HG02943 (cell line): ENCODE measurements around the gene RALY.
"Not testable (repeated sequence)": the region's sequence is repeated elsewhere in the genome, so short reads cannot be mapped to it uniquely, and the experiment has no call there.

Experiments
- ATAC-seq: cut with Tn5 transposase; IDR thresholded peaks from one replicate; pipeline ENCODE4 v1.9.1; 2021; ENCODE audit warnings: mild to moderate bottlenecking, low read depth, moderate library complexity; ENCODE audit not compliant: unreplicated experiment

RALY gene

GRCh38 chr20:34014878-34015277 lies 21.2 kb downstream of the RALY start:
- no peak for ATAC-seq

DNA sequence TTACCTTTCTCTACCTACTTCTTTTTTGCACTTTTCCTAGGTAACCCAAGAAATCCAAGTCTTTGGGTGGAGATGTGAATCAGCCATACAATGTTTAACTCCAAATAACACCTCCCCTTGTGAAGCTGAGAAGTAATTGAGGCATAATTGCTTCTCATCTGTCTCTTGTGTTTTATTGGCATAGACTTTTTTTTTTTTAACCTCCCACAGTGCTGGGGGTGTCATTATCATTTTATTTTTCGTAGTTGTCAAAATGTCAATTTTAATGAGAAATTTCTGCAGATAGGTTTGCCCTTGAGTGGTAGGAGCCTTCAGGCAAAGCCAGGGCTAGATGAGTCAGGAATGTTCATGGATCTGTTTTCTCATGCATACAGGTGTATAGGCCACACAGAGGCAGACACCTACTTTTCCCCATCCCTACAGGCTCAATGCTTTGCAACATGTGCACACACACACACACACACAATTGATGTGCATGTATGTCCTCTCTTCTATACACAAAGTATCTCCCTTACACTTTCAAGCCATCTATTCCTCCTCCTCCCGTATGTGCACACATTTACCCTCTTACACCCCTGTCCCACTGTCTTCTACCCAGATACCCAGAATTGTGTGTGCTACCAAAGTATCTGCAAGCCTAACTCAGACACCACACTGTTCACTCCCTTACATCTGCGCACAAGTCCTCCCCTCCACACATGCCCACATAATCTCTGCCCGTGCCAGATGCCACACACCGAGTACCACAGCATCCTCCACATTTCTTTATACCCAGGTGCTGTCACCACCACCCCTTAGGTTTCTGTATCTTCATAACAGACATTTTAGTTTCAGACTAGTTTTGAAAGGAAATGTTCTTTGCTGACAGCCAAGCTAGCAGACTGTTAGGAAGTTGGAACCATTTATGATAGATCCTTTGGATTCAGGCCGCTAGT lies 22.0 kb downstream of the RALY start:
- ATAC-seq: no peak

GRCh38 chr20:34016736-34017135 lies 23.0 kb downstream of the RALY start:
- no peak for ATAC-seq

DNA sequence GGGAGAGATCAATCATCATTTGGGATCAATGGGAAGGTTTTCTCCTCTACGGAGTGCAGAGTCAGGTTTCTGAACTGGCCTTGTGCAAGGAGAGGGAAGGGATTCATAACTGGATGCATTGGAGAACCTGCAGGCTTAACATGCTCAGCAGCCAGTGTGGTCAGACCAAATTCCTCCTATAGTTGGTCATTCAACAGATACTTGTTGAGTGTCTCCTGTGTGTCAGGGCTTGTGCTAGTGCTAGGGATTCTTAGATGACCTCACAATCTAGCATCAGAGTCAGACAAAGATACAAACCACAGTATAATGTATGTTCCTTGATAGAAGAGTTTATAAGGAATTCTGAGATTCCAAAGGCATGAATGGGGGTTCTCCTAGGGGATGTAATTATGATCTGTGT lies 23.9 kb downstream of the RALY start:
- ATAC-seq: no peak

DNA sequence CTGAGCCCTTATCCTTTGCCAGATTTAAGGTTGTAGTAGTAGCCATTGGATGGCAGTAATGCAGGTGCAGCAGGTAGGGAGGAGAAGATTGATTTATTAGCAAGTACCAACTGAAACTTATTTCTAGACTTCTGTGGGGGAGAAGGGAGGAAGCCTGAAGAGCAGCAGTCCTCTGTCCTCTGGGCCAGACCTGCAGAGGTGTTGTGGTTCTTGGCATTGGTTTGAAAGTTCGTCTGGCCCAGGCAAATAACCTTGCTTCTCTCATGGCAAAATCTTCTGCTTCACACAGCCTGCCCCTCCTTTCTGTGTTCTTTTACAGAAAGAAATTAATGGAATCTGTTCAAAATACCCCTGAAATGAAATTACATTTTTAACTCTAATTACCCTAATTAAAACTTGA lies 24.5 kb downstream of the RALY start:
- ATAC-seq: no peak

- no peak for ATAC-seq
Observed at GRCh38 chr20:34022151-34022838, 28.6 kb downstream of the RALY start.

DNA sequence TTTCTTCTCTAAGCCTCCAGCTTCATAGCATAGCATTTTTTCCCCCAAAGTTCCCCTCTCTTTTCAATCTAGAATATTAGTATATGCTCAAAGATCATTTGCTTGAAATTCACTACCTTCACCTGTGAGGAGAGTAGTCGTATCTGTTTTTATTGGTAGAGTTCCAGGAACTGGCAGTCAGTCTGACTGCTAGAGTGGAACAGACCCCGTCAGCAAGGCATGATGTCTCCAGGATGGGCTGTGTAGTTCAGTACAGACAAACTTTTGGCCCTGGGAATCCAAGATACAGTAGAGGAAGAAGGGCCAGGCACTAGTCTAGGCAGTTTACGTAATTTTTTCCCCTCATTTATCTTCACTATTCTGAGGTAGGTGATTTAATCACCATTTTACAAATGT lies 29.1 kb downstream of the RALY start:
- ATAC-seq: no peak

- no peak for ATAC-seq
Observed at GRCh38 chr20:34023937-34024722, 30.4 kb downstream of the RALY start.

- no peak for ATAC-seq
Observed at GRCh38 chr20:34024723-34025351, 31.1 kb downstream of the RALY start.

- ATAC-seq: not testable (repeated sequence)
Observed at GRCh38 chr20:34028013-34028412, 34.3 kb downstream of the RALY start.

GRCh38 chr20:34029415-34029814 lies 35.7 kb downstream of the RALY start:
- ATAC-seq: no peak

DNA sequence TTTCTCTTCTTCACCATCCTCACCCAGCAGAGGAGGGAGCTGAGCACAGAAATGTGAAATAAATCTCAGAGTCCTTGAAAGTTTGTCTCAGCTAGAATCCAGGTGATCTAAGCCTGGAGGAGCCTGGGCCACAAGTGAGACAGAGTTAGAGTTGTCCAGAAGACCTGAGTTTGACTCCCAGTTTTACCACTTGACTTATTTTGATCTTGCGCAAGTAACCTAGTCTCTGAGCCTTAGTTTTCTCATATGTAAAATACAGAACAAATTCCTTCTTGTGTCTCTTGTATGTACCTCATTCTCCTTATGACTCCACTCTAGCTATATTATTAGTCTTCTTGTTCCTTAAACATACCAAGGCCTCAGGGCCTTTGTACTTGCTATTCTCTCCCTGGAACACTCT lies 36.7 kb downstream of the RALY start:
- ATAC-seq: no peak

GRCh38 chr20:34033903-34034302 lies 40.2 kb downstream of the RALY start:
- no peak for ATAC-seq

DNA sequence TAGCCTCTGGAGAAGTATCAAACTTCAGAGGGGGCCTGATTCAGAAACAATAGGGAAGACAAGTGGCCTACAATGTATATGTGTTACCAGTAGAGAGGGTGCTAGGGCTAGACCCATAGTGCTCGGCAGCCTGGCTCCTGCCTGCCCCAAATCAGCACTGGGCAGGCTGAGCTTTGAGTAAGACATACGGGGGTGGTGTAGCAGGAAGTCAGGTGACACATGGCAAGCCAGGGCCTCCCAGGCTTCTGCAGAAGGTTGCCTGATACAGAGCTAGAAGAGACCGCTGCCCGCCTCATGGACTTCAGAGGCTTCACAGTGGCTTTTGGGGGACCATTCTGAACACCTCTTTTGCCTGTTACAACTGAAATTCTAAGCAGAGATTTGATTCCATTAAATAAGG lies 43.4 kb downstream of the RALY start:
- no peak for ATAC-seq

GRCh38 chr20:34037767-34038166 lies 44.1 kb downstream of the RALY start:
- ATAC-seq: no peak

GRCh38 chr20:34040300-34040995 lies 46.7 kb downstream of the RALY start:
- no peak for ATAC-seq

- ATAC-seq: no peak
Observed at GRCh38 chr20:34041226-34041625, 47.5 kb downstream of the RALY start.

DNA sequence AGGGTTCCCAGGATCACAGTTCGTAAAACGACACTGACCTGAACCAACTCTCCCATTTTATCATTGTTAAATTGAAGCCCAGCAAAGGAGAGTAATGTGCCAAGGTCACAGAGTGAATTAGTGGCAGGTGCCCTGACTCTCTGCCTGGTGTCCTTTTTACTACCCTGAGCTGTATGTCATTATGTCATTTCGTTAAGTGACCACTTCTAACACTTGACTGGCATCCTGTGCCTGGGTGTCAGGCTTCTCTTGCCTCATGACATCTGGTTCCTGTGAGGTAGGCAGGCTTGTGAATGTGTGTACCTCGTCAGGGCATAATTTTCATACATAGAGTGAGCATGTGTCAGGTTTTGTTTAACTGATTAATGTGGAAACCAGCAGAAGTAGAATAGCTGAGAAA lies 48.6 kb downstream of the RALY start:
- no peak for ATAC-seq

DNA sequence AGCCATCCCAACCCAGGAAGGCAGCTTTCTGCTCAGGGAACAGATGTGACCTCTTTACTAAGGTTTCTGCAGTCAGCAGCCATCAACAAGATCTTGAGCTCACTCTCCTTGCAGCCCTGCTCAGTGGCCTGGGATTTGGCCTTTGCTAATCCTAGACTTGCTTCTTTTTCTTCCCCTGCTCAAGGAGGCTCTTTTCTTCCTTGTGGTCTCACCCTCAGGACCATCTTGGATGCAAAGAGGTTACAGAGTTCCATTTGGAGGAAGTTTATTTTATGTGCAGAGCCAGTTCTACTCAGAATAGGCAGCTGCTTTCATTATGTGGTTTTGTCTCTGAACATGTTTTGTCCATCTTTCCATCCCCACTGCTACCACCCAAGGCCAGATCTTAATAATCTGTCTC lies 49.3 kb downstream of the RALY start:
- ATAC-seq: no peak

- no peak for ATAC-seq
Observed at GRCh38 chr20:34045294-34045693, 51.6 kb downstream of the RALY start.
